Measurements from ENCODE around the gene ATP1A4. TPM values are rescaled to one million over a fixed set of nuclear protein-coding genes. Genes with fewer than 3 reads are reported as not detected.

Gene ATP1A4
- total RNA-seq, 1 donor from 2014 or later: not detected

- H3K4me3 Mint-ChIP-seq (ENCODE audit: unreplicated experiment): no peak overlapping the region
- no peak overlapping the region for H3K27ac Mint-ChIP-seq (ENCODE audit: unreplicated experiment)
- H3K36me3 Mint-ChIP-seq (ENCODE audit: unreplicated experiment): no peaks in the 10 kb centered on the region
- no peak for DNase-seq (ENCODE audit: extremely low spot score, unreplicated experiment)
- no peak for TF ChIP-seq CTCF (IDR thresholded peaks at IDR 0.05)
- H3K4me1 Mint-ChIP-seq (ENCODE audit: unreplicated experiment): peaks cover 6% of the 10 kb centered on the region
- peaks cover 37% of the 10 kb centered on the region for H3K27me3 Mint-ChIP-seq (ENCODE audit: unreplicated experiment)
- no peaks in the 10 kb centered on the region for H3K9me3 Mint-ChIP-seq (ENCODE audit: unreplicated experiment)
Measured at GRCh38 chr1:160163615-160164014, 12.2 kb downstream of the ATP1A4 start.

GRCh38 chr1:160164121-160164520 is 12.7 kb downstream of the ATP1A4 start:
- Mint-ChIP-seq H3K4me1 (ENCODE audit: unreplicated experiment) (peaks cover 11% of the 10 kb centered on the region), H3K27ac (ENCODE audit: unreplicated experiment) (no peak overlapping the region), H3K36me3 (ENCODE audit: unreplicated experiment) (no peaks in the 10 kb centered on the region)

GRCh38 chr1:160166166-160166868 is 14.9 kb downstream of the ATP1A4 start:
- H3K27me3 Mint-ChIP-seq (ENCODE audit: unreplicated experiment): peaks cover 29% of the 10 kb centered on the region
- no peak for TF ChIP-seq CTCF (IDR thresholded peaks at IDR 0.05)
- no peaks in the 10 kb centered on the region for H3K9me3 Mint-ChIP-seq (ENCODE audit: unreplicated experiment)
- H3K36me3 Mint-ChIP-seq (ENCODE audit: unreplicated experiment): no peaks in the 10 kb centered on the region
- no peak overlapping the region for H3K27ac Mint-ChIP-seq (ENCODE audit: unreplicated experiment)
- H3K4me3 Mint-ChIP-seq (ENCODE audit: unreplicated experiment): no peak overlapping the region
- H3K4me1 Mint-ChIP-seq (ENCODE audit: unreplicated experiment): peaks cover 31% of the 10 kb centered on the region
- DNase-seq (ENCODE audit: extremely low spot score, unreplicated experiment): no peak

More at GRCh38 chr1:160164121-160164520, 12.7 kb downstream of the ATP1A4 start:
- TF ChIP-seq CTCF (IDR thresholded peaks at IDR 0.05): no peak
- Mint-ChIP-seq H3K27me3 (ENCODE audit: unreplicated experiment) (peaks cover 32% of the 10 kb centered on the region), H3K4me3 (ENCODE audit: unreplicated experiment) (no peak overlapping the region), H3K9me3 (ENCODE audit: unreplicated experiment) (no peaks in the 10 kb centered on the region)
- no peak for DNase-seq (ENCODE audit: extremely low spot score, unreplicated experiment)

GRCh38 chr1:160167056-160167455 is 15.7 kb downstream of the ATP1A4 start:
- TF ChIP-seq CTCF (IDR thresholded peaks at IDR 0.05): no peak
- no peak overlapping the region for H3K4me3 Mint-ChIP-seq (ENCODE audit: unreplicated experiment)
- H3K4me1 Mint-ChIP-seq (ENCODE audit: unreplicated experiment): peaks cover 38% of the 10 kb centered on the region

GRCh38 chr1:160167580-160167979 is 16.2 kb downstream of the ATP1A4 start:
- DNase-seq (ENCODE audit: extremely low spot score, unreplicated experiment): no peak
- Mint-ChIP-seq H3K4me1 (ENCODE audit: unreplicated experiment) (peaks cover 40% of the 10 kb centered on the region), H3K9me3 (ENCODE audit: unreplicated experiment) (no peaks in the 10 kb centered on the region), H3K36me3 (ENCODE audit: unreplicated experiment) (no peaks in the 10 kb centered on the region), H3K27me3 (ENCODE audit: unreplicated experiment) (peaks cover 31% of the 10 kb centered on the region), H3K4me3 (ENCODE audit: unreplicated experiment) (no peak overlapping the region), H3K27ac (ENCODE audit: unreplicated experiment) (no peak overlapping the region)
- no peak for TF ChIP-seq CTCF (IDR thresholded peaks at IDR 0.05)

More at GRCh38 chr1:160167056-160167455, 15.7 kb downstream of the ATP1A4 start:
- H3K27me3 Mint-ChIP-seq (ENCODE audit: unreplicated experiment): peaks cover 28% of the 10 kb centered on the region
- H3K36me3 Mint-ChIP-seq (ENCODE audit: unreplicated experiment): no peaks in the 10 kb centered on the region
- H3K9me3 Mint-ChIP-seq (ENCODE audit: unreplicated experiment): no peaks in the 10 kb centered on the region
- H3K27ac Mint-ChIP-seq (ENCODE audit: unreplicated experiment): no peak overlapping the region
- no peak for DNase-seq (ENCODE audit: extremely low spot score, unreplicated experiment)
